ENCODE results near the gene TSHZ2. TPM values are rescaled to one million over a fixed set of nuclear protein-coding genes. Genes with fewer than 3 reads are reported as not detected.

Gene TSHZ2
- total RNA-seq, 1 donor from 2014 or later: 12.6 TPM

GRCh38 chr20:53040693-53041589 is 68.8 kb downstream of the TSHZ2 start:
- Histone ChIP-seq H3K36me3 (no peaks in the 10 kb centered on the region), H3K4me1 (no peaks in the 10 kb centered on the region), H3K27me3 (ENCODE audit: low read depth) (no peaks in the 10 kb centered on the region), H3K27ac (no peak overlapping the region), H3K9me3 (no peaks in the 10 kb centered on the region), H3K4me3 (no peak overlapping the region)
- intact Hi-C loops (cut with DNase I): no loop called here
- ATAC-seq: no peak
- DNase-seq: no peak
- no peak for TF ChIP-seq CTCF (IDR thresholded peaks at IDR 0.05)

GRCh38 chr20:53042521-53042920 is 70.4 kb downstream of the TSHZ2 start:
- no peaks in the 10 kb centered on the region for H3K36me3 ChIP-seq
- peaks cover 5% of the 10 kb centered on the region for H3K9me3 ChIP-seq
- no peaks in the 10 kb centered on the region for H3K4me1 ChIP-seq
- H3K27ac ChIP-seq: no peak overlapping the region
- H3K27me3 ChIP-seq (ENCODE audit: low read depth): no peaks in the 10 kb centered on the region
- intact Hi-C loops (cut with DNase I): no loop called here
- no peak for TF ChIP-seq CTCF (IDR thresholded peaks at IDR 0.05)
- DNase-seq (no peak), ATAC-seq (no peak)
- H3K4me3 ChIP-seq: no peak overlapping the region

GRCh38 chr20:53044296-53044695 is 72.1 kb downstream of the TSHZ2 start:
- no peaks in the 10 kb centered on the region for H3K36me3 ChIP-seq
- no peaks in the 10 kb centered on the region for H3K4me1 ChIP-seq
- H3K4me3 ChIP-seq: no peak overlapping the region
- no peak overlapping the region for H3K27ac ChIP-seq
- peaks cover 6% of the 10 kb centered on the region for H3K9me3 ChIP-seq
- H3K27me3 ChIP-seq (ENCODE audit: low read depth): no peaks in the 10 kb centered on the region
- DNase-seq: no peak
- no peak for TF ChIP-seq CTCF (IDR thresholded peaks at IDR 0.05)
- intact Hi-C loops (cut with DNase I): no loop called here
- no peak for ATAC-seq

GRCh38 chr20:53045941-53046340 is 73.8 kb downstream of the TSHZ2 start:
- DNase-seq (no peak), ATAC-seq (no peak)
- H3K36me3 ChIP-seq: no peaks in the 10 kb centered on the region
- no peaks in the 10 kb centered on the region for H3K27me3 ChIP-seq (ENCODE audit: low read depth)
- no peaks in the 10 kb centered on the region for H3K4me1 ChIP-seq
- H3K4me3 ChIP-seq: no peak overlapping the region
- peaks cover 6% of the 10 kb centered on the region for H3K9me3 ChIP-seq
- TF ChIP-seq CTCF (IDR thresholded peaks at IDR 0.05): no peak
- intact Hi-C loops (cut with DNase I): no loop called here
- no peak overlapping the region for H3K27ac ChIP-seq

GRCh38 chr20:53047203-53047602 is 75.0 kb downstream of the TSHZ2 start:
- no peak for ATAC-seq
- no peak for DNase-seq
- Histone ChIP-seq H3K27me3 (ENCODE audit: low read depth) (no peaks in the 10 kb centered on the region), H3K4me3 (no peak overlapping the region), H3K4me1 (no peaks in the 10 kb centered on the region), H3K36me3 (no peaks in the 10 kb centered on the region), H3K27ac (no peak overlapping the region), H3K9me3 (peaks cover 6% of the 10 kb centered on the region)
- intact Hi-C loops (cut with DNase I): no loop called here
- TF ChIP-seq CTCF (IDR thresholded peaks at IDR 0.05): no peak
